IMR-90 (cell line): ENCODE data around the gene C6. TPM values are rescaled to one million over a fixed set of nuclear protein-coding genes. Genes with fewer than 3 reads are reported as not detected.

Experiments used
- ATAC-seq: fragments of 200-7000 bp; cut with Tn5 transposase; 2 replicates; pipeline ENCODE4 v1.9.1; 2020; ENCODE audit warnings: low read depth, mild to moderate bottlenecking, moderate library complexity
- BruUV-seq: library from RNA; stranded (reverse); fragments of 400-500 nt; replicated peaks from 2 replicates; lab custom pipeline; 2021; lab: Mats Ljungman, UMichigan
- CTCF ChIA-PET: fragments of 300-600 bp; formaldehyde crosslinking; extraction: SDS; loops from one replicate; lab custom pipeline; 2021; ENCODE audit warnings: antibody characterized with exemption; lab: Yijun Ruan, JAX
- POLR2A ChIA-PET: fragments of 300-600 bp; sonication (Branson Sonifier 250); formaldehyde crosslinking; loops from one replicate; lab custom pipeline; 2022; ENCODE audit warnings: antibody characterized with exemption; ENCODE audit not compliant: unreplicated experiment; lab: Charles Lee
- DNase-seq: peaks from one replicate; pipeline ENCODE4 v3.0.0; 2013
- H2AFZ ChIP-seq: replicated peaks from 2 replicates; pipeline ENCODE3; 2013; ENCODE audit warnings: low read length, mild to moderate bottlenecking; ENCODE audit not compliant: poor library complexity
- H2AK5ac ChIP-seq: 2 replicates; pipeline ENCODE4 v1.6.1; 2013; ENCODE audit warnings: low read depth, low read length, inconsistent platforms
- H2AK9ac ChIP-seq: replicated peaks from 2 replicates; pipeline ENCODE3; 2013; ENCODE audit warnings: mild to moderate bottlenecking, low read depth, low read length, moderate library complexity; ENCODE audit not compliant: poor library complexity
- H2BK120ac ChIP-seq: 2 replicates; pipeline ENCODE4 v1.6.1; 2013; ENCODE audit warnings: low read depth, low read length, inconsistent platforms
- H2BK15ac ChIP-seq: 3 replicates; pipeline ENCODE4 v1.6.1; 2013; ENCODE audit warnings: low read depth, low read length, inconsistent platforms
- H2BK20ac ChIP-seq: 2 replicates; pipeline ENCODE4 v1.6.1; 2013; ENCODE audit warnings: low read depth, mild to moderate bottlenecking, inconsistent platforms, low read length, moderate library complexity
- H2BK5ac ChIP-seq: 2 replicates; pipeline ENCODE4 v1.6.1; 2013; ENCODE audit warnings: mild to moderate bottlenecking, low read depth, low read length, inconsistent platforms; ENCODE audit not compliant: poor library complexity, severe bottlenecking
- H3K14ac ChIP-seq: replicated peaks from 2 replicates; pipeline ENCODE4 v1.6.1; 2013; ENCODE audit warnings: low read depth, low read length, inconsistent platforms
- H3K18ac ChIP-seq: 2 replicates; pipeline ENCODE4 v1.6.1; 2013; ENCODE audit warnings: low read depth, low read length, control low read depth
- H3K23ac ChIP-seq: 2 replicates; pipeline ENCODE4 v1.6.1; 2013; ENCODE audit warnings: low read depth, low read length, inconsistent platforms
- H3K27ac ChIP-seq: 2 replicates; pipeline ENCODE4 v1.5.1; 2013; ENCODE audit warnings: mild to moderate bottlenecking, control low read depth, low read length; ENCODE audit not compliant: insufficient read depth
- H3K27me3 ChIP-seq: 2 replicates; pipeline ENCODE4 v1.6.1; 2013; ENCODE audit warnings: low read length; ENCODE audit not compliant: control insufficient read depth, insufficient read depth
- H3K36me3 ChIP-seq: 2 replicates; pipeline ENCODE4 v1.6.1; 2013; ENCODE audit warnings: low read length, mixed read lengths; ENCODE audit not compliant: control insufficient read depth, insufficient read depth
- H3K4ac ChIP-seq: 2 replicates; pipeline ENCODE4 v1.6.1; 2013; ENCODE audit warnings: low read depth, low read length, inconsistent platforms
- H3K4me1 ChIP-seq: 2 replicates; pipeline ENCODE4 v1.6.1; 2013; ENCODE audit warnings: low read length, mixed read lengths; ENCODE audit not compliant: control insufficient read depth, insufficient read depth
- H3K4me2 ChIP-seq: 2 replicates; pipeline ENCODE4 v1.6.1; 2013; ENCODE audit warnings: low read depth, mild to moderate bottlenecking, control low read depth, low read length, moderate library complexity
- H3K4me3 ChIP-seq: 2 replicates; pipeline ENCODE4 v1.5.1; 2013; ENCODE audit warnings: low read depth, mild to moderate bottlenecking, control low read depth, low read length, moderate library complexity; ENCODE audit not compliant: insufficient read depth
- H3K56ac ChIP-seq: 2 replicates; pipeline ENCODE4 v1.6.1; 2013; ENCODE audit warnings: low read length, inconsistent platforms; ENCODE audit not compliant: insufficient read depth; ENCODE audit errors: extremely low read depth
- H3K79me1 ChIP-seq, 2 experiments: 2 replicates each; pipeline ENCODE4 v1.6.1; 2013; ENCODE audit warnings: low read length in 2 of 2, inconsistent platforms in 1 of 2, low read depth in 1 of 2
- H3K9ac ChIP-seq: 2 replicates; pipeline ENCODE4 v1.6.1; 2013; ENCODE audit warnings: low read depth, low read length, control low read depth
- H3K9me1 ChIP-seq: 2 replicates; pipeline ENCODE4 v1.6.1; 2013; ENCODE audit warnings: low read length, inconsistent platforms; ENCODE audit not compliant: insufficient read depth
- H3K9me3 ChIP-seq: 2 replicates; pipeline ENCODE4 v1.6.1; 2013; ENCODE audit warnings: low read length; ENCODE audit not compliant: control insufficient read depth, insufficient read depth
- H4K20me1 ChIP-seq: 2 replicates; pipeline ENCODE4 v1.6.1; 2013; ENCODE audit warnings: low read length, inconsistent platforms; ENCODE audit not compliant: insufficient read depth
- H4K5ac ChIP-seq: 2 replicates; pipeline ENCODE4 v1.6.1; 2013; ENCODE audit warnings: mild to moderate bottlenecking, low read depth, low read length, control low read depth
- H4K8ac ChIP-seq, 2 experiments: 2 replicates each; pipeline ENCODE4 v1.6.1; 2013; ENCODE audit warnings: low read depth in 2 of 2, low read length in 2 of 2, control low read depth in 1 of 2, inconsistent platforms in 1 of 2
- H4K91ac ChIP-seq: 2 replicates; pipeline ENCODE4 v1.6.1; 2013; ENCODE audit warnings: low read depth, low read length, inconsistent platforms; ENCODE audit not compliant: insufficient read depth
- BHLHE40 ChIP-seq: fragments of 150-350 bp; IDR thresholded peaks from 2 replicates; pipeline ENCODE4 v1.6.1; 2016; ENCODE audit warnings: mild to moderate bottlenecking, low read depth, low read length
- CEBPB ChIP-seq: IDR thresholded peaks from 2 replicates; pipeline ENCODE4 v1.6.1; 2012; ENCODE audit warnings: low read depth, low read length, improper control_type of control experiment
- CHD1 ChIP-seq: IDR thresholded peaks from 2 replicates; pipeline ENCODE4 v1.6.1; 2012; ENCODE audit warnings: low read depth, low read length, improper control_type of control experiment
- CTCF ChIP-seq: conservative IDR thresholded peaks from 2 replicates; pipeline ENCODE4 v1.5.1; 2012; ENCODE audit warnings: mild to moderate bottlenecking, low read depth, low read length, improper control_type of control experiment
- ELK1 ChIP-seq: fragments of 150-350 bp; IDR thresholded peaks from 2 replicates; pipeline ENCODE4 v1.6.1; 2016; ENCODE audit warnings: low read depth, mild to moderate bottlenecking, low read length, moderate library complexity, borderline replicate concordance
- FOS ChIP-seq: fragments of 150-350 bp; IDR thresholded peaks from 2 replicates; pipeline ENCODE4 v1.6.1; 2016; ENCODE audit warnings: low read depth, low read length
- MAFK ChIP-seq: IDR thresholded peaks from 2 replicates; pipeline ENCODE4 v1.6.1; 2012; ENCODE audit warnings: low read depth, low read length, improper control_type of control experiment
- MAZ ChIP-seq: IDR thresholded peaks from 2 replicates; pipeline ENCODE4 v1.6.1; 2012; ENCODE audit warnings: low read depth, mild to moderate bottlenecking, low read length, improper control_type of control experiment, moderate library complexity, borderline replicate concordance
- MXI1 ChIP-seq: IDR thresholded peaks from 2 replicates; pipeline ENCODE4 v1.6.1; 2012; ENCODE audit warnings: low read depth, mild to moderate bottlenecking, low read length, moderate library complexity, borderline replicate concordance
- NFE2L2 ChIP-seq: fragments of 150-350 bp; IDR thresholded peaks from 2 replicates; pipeline ENCODE4 v1.6.1; 2016; ENCODE audit warnings: low read depth, mild to moderate bottlenecking, low read length
- POLR2A ChIP-seq: IDR thresholded peaks from 2 replicates; pipeline ENCODE4 v1.6.1; 2012; ENCODE audit warnings: mild to moderate bottlenecking, low read depth, low read length
- RAD21 ChIP-seq: IDR thresholded peaks from 2 replicates; pipeline ENCODE4 v1.6.1; 2012; ENCODE audit warnings: low read length, improper control_type of control experiment
- RCOR1 ChIP-seq: IDR thresholded peaks from 2 replicates; pipeline ENCODE4 v1.6.1; 2012; ENCODE audit warnings: mild to moderate bottlenecking, low read length, improper control_type of control experiment; ENCODE audit not compliant: insufficient replicate concordance
- RFX5 ChIP-seq: IDR thresholded peaks from 2 replicates; pipeline ENCODE4 v1.8.0; 2012; ENCODE audit warnings: low read depth, mild to moderate bottlenecking, low read length, moderate library complexity
- SMC3 ChIP-seq: fragments of 150-350 bp; IDR thresholded peaks from 2 replicates; pipeline ENCODE4 v1.6.1; 2016; ENCODE audit warnings: low read depth, mild to moderate bottlenecking, antibody characterized with exemption, low read length, moderate library complexity
- USF2 ChIP-seq: fragments of 150-350 bp; IDR thresholded peaks from 2 replicates; pipeline ENCODE4 v1.6.1; 2017; ENCODE audit warnings: mild to moderate bottlenecking, antibody characterized with exemption, low read length, low read depth
- WGBS, 2 experiments: methylation state at CpG; one replicate each; pipeline versions ENCODE4 v1.1.5 to v1.1.7; 2013; ENCODE audit warnings: missing lambda C conversion rate in 2 of 2; ENCODE audit not compliant: insufficient read length in 1 of 2; ENCODE audit errors: extremely low coverage in 2 of 2; 5-methylcytosine and 5-hydroxymethylcytosine counted together
- dilution Hi-C: fragments of 300-500 bp; cut with HindIII; formaldehyde crosslinking; loops from one replicate; pipeline ENCODE4 v1.14.3; 2018; ENCODE audit warnings: low sequenced_read_pairs; ENCODE audit not compliant: unreplicated experiment
- in situ Hi-C: fragments of 300-500 bp; cut with MboI; formaldehyde crosslinking; loops from 3 replicates; pipeline ENCODE4 v1.14.3; 2019; ENCODE audit warnings: low sequenced_read_pairs, inconsistent platforms, mixed read lengths
- intact Hi-C: fragments of 100-400 bp; cut with micrococcal nuclease; formaldehyde crosslinking; loops from 2 replicates; pipeline ENCODE4 v1.10.0; 2022
- polyA plus RNA-seq, 3 experiments: library from polyadenylated mRNA; depleted of rRNA; stranded (reverse); fragments of >200 nt; gene quantifications; 2 replicates each; pipeline ENCODE4 v1.2.3, GENCODE V29; 2012; ENCODE audit warnings: low replicate concordance in 1 of 3
- total RNA-seq: library from RNA; depleted of rRNA; stranded (reverse); fragments of >200 nt; gene quantifications from 2 replicates; pipeline ENCODE4 v1.2.3, GENCODE V29; 2012

The C6 gene
- total and polyA plus RNA-seq, 2 of the 4 experiments (the other 2 are of a cell fraction) = 0.05 to 0.18 TPM

GRCh38 chr5:41246376-41246775 lies 33.0 kb upstream of the C6 start:
- in situ Hi-C loops = no loop called here
- DNase-seq (peak; percentile 96), ATAC-seq (peak; percentile 92)
- BruUV-seq = no TSS peak
- Histone ChIP-seq H2BK120ac (no peak overlapping the region), H3K14ac (no peak overlapping the region), H3K9me1 (no peaks in the 10 kb centered on the region), H2BK5ac (peak overlapping the region; percentile 84), H3K4me2 (no peak overlapping the region; the same call in 1 of the 2 replicates), H2AK5ac (no peak overlapping the region), H4K8ac (peak overlapping the region in 1 of 2 experiments; percentile 50; a peak in 1 of 4 replicates), H3K27me3 (no peaks in the 10 kb centered on the region), H2BK20ac (peak overlapping the region; percentile 3; the same call in 1 of the 2 replicates), H2AFZ (no peak overlapping the region), H4K20me1 (no peaks in the 10 kb centered on the region), H3K4me3 (no peak overlapping the region), H3K9ac (no peak overlapping the region), H3K18ac (peak overlapping the region; percentile 19; the same call in 1 of the 2 replicates), H3K27ac (no peak overlapping the region), H3K4me1 (peaks cover 5% of the 10 kb centered on the region; the same call in 1 of the 2 replicates), H3K79me1 (no peaks in the 10 kb centered on the region), H3K9me3 (no peaks in the 10 kb centered on the region), H3K23ac (no peak overlapping the region), H2AK9ac (no peak overlapping the region), H3K36me3 (no peaks in the 10 kb centered on the region), H4K5ac (no peak overlapping the region), H4K91ac (no peak overlapping the region), H2BK15ac (no peak overlapping the region), H3K56ac (no peak overlapping the region), H3K4ac (no peak overlapping the region)
- ChIA-PET POLR2A (no interaction called here), CTCF (no interaction called here)
- WGBS, 2 experiments = no CpG with 5 or more reads among the region's 1 CpG
- dilution Hi-C loops = no loop called here
- intact Hi-C loops = no loop called here
- TF ChIP-seq RAD21 (no peak), RFX5 (no peak), RCOR1 (no peak), BHLHE40 (peak; percentile 61), CEBPB (peak; percentile 68), POLR2A (no peak), SMC3 (no peak), MXI1 (no peak), ELK1 (no peak), NFE2L2 (0 out of 2 replicates have a peak, but pooled peaks have one; percentile 26), FOS (peak; percentile 97), MAZ (no peak), MAFK (no peak), CTCF (no peak), CHD1 (no peak), USF2 (no peak)
